ENCODE measurements around the gene KIF21B.

DNA sequence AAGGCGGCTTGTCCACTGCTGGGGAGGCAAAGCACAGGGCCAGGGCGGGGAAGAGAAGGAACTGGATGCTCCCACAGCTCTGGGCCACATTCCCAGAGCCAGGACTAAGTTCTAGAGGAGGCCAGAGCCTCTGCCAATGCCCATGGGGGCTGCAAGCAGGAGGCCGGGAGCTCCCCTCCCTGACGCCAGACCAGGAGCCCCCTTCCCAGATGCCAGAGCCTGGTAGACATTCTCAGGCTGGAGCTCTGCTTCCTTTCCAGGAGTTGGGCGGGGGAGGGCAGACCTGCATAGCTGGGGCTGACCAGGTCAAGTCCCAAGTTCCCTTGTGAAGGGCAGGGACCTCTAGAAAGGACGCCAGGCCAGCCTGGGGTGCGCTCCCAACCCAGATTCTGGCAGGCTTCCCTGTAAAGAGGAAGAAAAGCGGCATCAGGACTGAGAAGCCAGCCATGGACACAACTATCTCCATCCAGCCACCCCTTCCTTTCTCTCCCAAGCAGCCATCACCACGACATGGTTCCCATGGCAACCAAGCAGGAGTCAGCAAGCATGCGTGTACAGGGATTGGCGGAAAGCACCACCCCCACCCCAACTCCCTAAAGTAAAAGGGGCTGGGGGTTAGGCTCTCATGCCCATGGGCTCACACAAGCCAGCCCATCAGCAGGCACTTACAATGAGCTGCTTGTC, 13.4 kb downstream of the KIF21B start:
- TF ChIP-seq EZH2 (IDR thresholded peaks at IDR 0.05; ENCODE audit: borderline replicate concordance, low read length): no peak
- TF ChIP-seq, protein P1, sequence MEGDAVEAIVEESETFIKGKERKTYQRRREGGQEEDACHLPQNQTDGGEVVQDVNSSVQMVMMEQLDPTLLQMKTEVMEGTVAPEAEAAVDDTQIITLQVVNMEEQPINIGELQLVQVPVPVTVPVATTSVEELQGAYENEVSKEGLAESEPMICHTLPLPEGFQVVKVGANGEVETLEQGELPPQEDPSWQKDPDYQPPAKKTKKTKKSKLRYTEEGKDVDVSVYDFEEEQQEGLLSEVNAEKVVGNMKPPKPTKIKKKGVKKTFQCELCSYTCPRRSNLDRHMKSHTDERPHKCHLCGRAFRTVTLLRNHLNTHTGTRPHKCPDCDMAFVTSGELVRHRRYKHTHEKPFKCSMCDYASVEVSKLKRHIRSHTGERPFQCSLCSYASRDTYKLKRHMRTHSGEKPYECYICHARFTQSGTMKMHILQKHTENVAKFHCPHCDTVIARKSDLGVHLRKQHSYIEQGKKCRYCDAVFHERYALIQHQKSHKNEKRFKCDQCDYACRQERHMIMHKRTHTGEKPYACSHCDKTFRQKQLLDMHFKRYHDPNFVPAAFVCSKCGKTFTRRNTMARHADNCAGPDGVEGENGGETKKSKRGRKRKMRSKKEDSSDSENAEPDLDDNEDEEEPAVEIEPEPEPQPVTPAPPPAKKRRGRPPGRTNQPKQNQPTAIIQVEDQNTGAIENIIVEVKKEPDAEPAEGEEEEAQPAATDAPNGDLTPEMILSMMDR (IDR thresholded peaks at IDR 0.05; ENCODE audit: low read length): no peak

Measured in OCI-LY1 (cell line).